GM23338 (cell line): ENCODE results near the gene NUP214. TPM values are rescaled to one million over a fixed set of nuclear protein-coding genes. Genes with fewer than 3 reads are reported as not detected.

Experiments
- ATAC-seq: fragments of 200-7000 bp; cut with Tn5 transposase; 3 replicates; pipeline ENCODE4 v1.9.1; 2020
- DNase-seq: peaks from one replicate; pipeline ENCODE4 v3.0.0-alpha.2; 2015; ENCODE audit warnings: low spot score
- H2AFZ ChIP-seq: fragments of 200-600 bp; sonication (generic); 2 replicates; pipeline ENCODE4 v1.8.0; 2016; ENCODE audit warnings: antibody characterized with exemption, mild to moderate bottlenecking, moderate library complexity
- H3F3A ChIP-seq: fragments of 200-600 bp; sonication (generic); replicated peaks from 2 replicates; pipeline ENCODE4 v1.8.0; 2017; ENCODE audit warnings: antibody characterized with exemption, mixed run types, low read depth
- H3K27ac ChIP-seq: fragments of 200-600 bp; sonication (generic); 2 replicates; pipeline ENCODE4 v1.6.1; 2016; ENCODE audit warnings: low read depth
- H3K27me3 ChIP-seq: fragments of 200-600 bp; sonication (generic); 2 replicates; pipeline ENCODE4 v1.8.0; 2016; ENCODE audit warnings: mild to moderate bottlenecking, mixed run types, moderate library complexity; ENCODE audit not compliant: insufficient read depth
- H3K36me3 ChIP-seq: fragments of 200-600 bp; sonication (generic); 2 replicates; pipeline ENCODE4 v1.8.0; 2016; ENCODE audit warnings: mild to moderate bottlenecking; ENCODE audit not compliant: insufficient read depth
- H3K4me1 ChIP-seq: fragments of 200-600 bp; sonication (generic); 2 replicates; pipeline ENCODE4 v1.8.0; 2016; ENCODE audit warnings: mild to moderate bottlenecking, moderate library complexity; ENCODE audit not compliant: insufficient read depth
- H3K4me2 ChIP-seq: fragments of 200-600 bp; sonication (generic); 2 replicates; pipeline ENCODE4 v1.7.1; 2017; ENCODE audit warnings: mixed run types
- H3K4me3 ChIP-seq: fragments of 200-600 bp; sonication (generic); 2 replicates; pipeline ENCODE4 v1.6.1; 2016; ENCODE audit warnings: mixed run types
- H3K79me2 ChIP-seq: fragments of 200-600 bp; sonication (generic); replicated peaks from 2 replicates; pipeline ENCODE4 v1.8.0; 2017; ENCODE audit warnings: mild to moderate bottlenecking; ENCODE audit not compliant: insufficient read depth
- H3K9me2 ChIP-seq: fragments of 200-600 bp; sonication (generic); 2 replicates; pipeline ENCODE4 v1.8.0; 2017; ENCODE audit not compliant: insufficient read depth
- H4K20me1 ChIP-seq: fragments of 200-600 bp; sonication (generic); replicated peaks from 2 replicates; pipeline ENCODE4 v1.8.0; 2017; ENCODE audit warnings: mild to moderate bottlenecking; ENCODE audit not compliant: insufficient read depth
- H3K27ac Mint-ChIP-seq: 2 replicates; pipeline ENCODE4 v1.8.0; 2020; ENCODE audit warnings: inconsistent platforms, mild to moderate bottlenecking, moderate library complexity, mixed read lengths
- H3K27me3 Mint-ChIP-seq: 3 replicates; pipeline ENCODE4 v1.8.0; 2022; ENCODE audit warnings: low read depth, mild to moderate bottlenecking, moderate library complexity, mixed read lengths, inconsistent platforms; ENCODE audit not compliant: insufficient read depth, poor library complexity
- H3K36me3 Mint-ChIP-seq: 3 replicates; pipeline ENCODE4 v1.8.0; 2021; ENCODE audit warnings: low read depth, mild to moderate bottlenecking, inconsistent platforms, moderate library complexity, mixed read lengths
- H3K4me1 Mint-ChIP-seq: 3 replicates; pipeline ENCODE4 v1.8.0; 2020; ENCODE audit warnings: mild to moderate bottlenecking, inconsistent platforms, mixed read lengths
- H3K4me3 Mint-ChIP-seq: 3 replicates; pipeline ENCODE4 v1.8.0; 2021; ENCODE audit warnings: moderate library complexity, mild to moderate bottlenecking, inconsistent platforms, mixed read lengths
- H3K9me3 Mint-ChIP-seq: 3 replicates; pipeline ENCODE4 v1.8.0; 2020; ENCODE audit warnings: moderate library complexity, mild to moderate bottlenecking, inconsistent platforms, mixed read lengths
- CREB1 ChIP-seq: fragments of 250-450 bp; sonication (Bioruptor Pico); IDR thresholded peaks from 2 replicates; pipeline ENCODE4 v1.5.0; 2020; ENCODE audit warnings: low read depth, mild to moderate bottlenecking, moderate library complexity
- EZH2 ChIP-seq: fragments of 200-600 bp; sonication (generic); IDR thresholded peaks from one replicate; pipeline ENCODE4 v1.8.0; 2017; ENCODE audit warnings: antibody characterized with exemption, mild to moderate bottlenecking, low read depth; ENCODE audit not compliant: unreplicated experiment
- EZH2phosphoT487 ChIP-seq: fragments of 200-600 bp; sonication (generic); IDR thresholded peaks from one replicate; pipeline ENCODE4 v1.8.1; 2018; ENCODE audit warnings: antibody characterized with exemption; ENCODE audit not compliant: unreplicated experiment
- JUNB ChIP-seq: IDR thresholded peaks from one replicate; pipeline ENCODE4 v1.6.1; 2016; ENCODE audit warnings: antibody characterized with exemption; ENCODE audit not compliant: unreplicated experiment
- NANOG ChIP-seq: IDR thresholded peaks from 2 replicates; pipeline ENCODE4 v1.6.1; 2016; ENCODE audit warnings: antibody characterized with exemption, borderline replicate concordance
- POLR2AphosphoS5 ChIP-seq: IDR thresholded peaks from 2 replicates; pipeline ENCODE4 v1.6.1; 2016; ENCODE audit warnings: antibody characterized with exemption, low read depth
- STAT1 ChIP-seq: IDR thresholded peaks from one replicate; pipeline ENCODE4 v1.6.1; 2016; ENCODE audit warnings: antibody characterized with exemption; ENCODE audit not compliant: unreplicated experiment
- ZNF114 ChIP-seq: fragments of 250-450 bp; sonication (Bioruptor Pico); IDR thresholded peaks from 2 replicates; pipeline ENCODE4 v1.5.0; 2020; ENCODE audit warnings: mild to moderate bottlenecking, moderate library complexity
- ZNF331 ChIP-seq: fragments of 250-450 bp; sonication (Bioruptor Pico); IDR thresholded peaks from 2 replicates; pipeline ENCODE4 v1.5.0; 2020; ENCODE audit warnings: low read depth, mild to moderate bottlenecking, moderate library complexity
- polyA plus RNA-seq: library from polyadenylated mRNA; unstranded; fragments of >200 nt; fragmentation: Nextera tagmentation; extraction: Ambion mirVana; gene quantifications from 2 replicates; pipeline ENCODE4 v1.2.1, GENCODE V29; 2016
- total RNA-seq: library from RNA; depleted of rRNA; stranded (reverse); fragments of >200 nt; shearing (Covaris generic); gene quantifications from 2 replicates; pipeline ENCODE4 v1.2.3, GENCODE V29; 2014
- TF ChIP-seq, protein P1 (sequence below): IDR thresholded peaks from 2 replicates; pipeline ENCODE4 v1.6.1; 2016; ENCODE audit warnings: antibody characterized with exemption
- TF ChIP-seq, protein P2 (sequence below): IDR thresholded peaks from one replicate; pipeline ENCODE4 v1.6.1; 2018; ENCODE audit warnings: antibody characterized with exemption; ENCODE audit not compliant: unreplicated experiment
- TF ChIP-seq, protein P3 (sequence below), 2 experiments: fragments of 200-600 bp in 1 of 2; sonication (generic) in 1 of 2; conservative IDR thresholded peaks; 2 replicates each; pipeline versions ENCODE4 v1.5.1 to v1.6.1; 2016 to 2017; ENCODE audit warnings: antibody characterized with exemption in 2 of 2, low read depth in 2 of 2, mild to moderate bottlenecking in 2 of 2, moderate library complexity in 1 of 2
- TF ChIP-seq, protein P4 (sequence below): fragments of 250-450 bp; sonication (Bioruptor Pico); IDR thresholded peaks from 2 replicates; pipeline ENCODE4 v1.5.0; 2020; ENCODE audit warnings: mild to moderate bottlenecking, moderate library complexity

NUP214 gene
- total and polyA plus RNA-seq, 2 experiments from 2014 or later = 36.0 to 57.0 TPM

DNA sequence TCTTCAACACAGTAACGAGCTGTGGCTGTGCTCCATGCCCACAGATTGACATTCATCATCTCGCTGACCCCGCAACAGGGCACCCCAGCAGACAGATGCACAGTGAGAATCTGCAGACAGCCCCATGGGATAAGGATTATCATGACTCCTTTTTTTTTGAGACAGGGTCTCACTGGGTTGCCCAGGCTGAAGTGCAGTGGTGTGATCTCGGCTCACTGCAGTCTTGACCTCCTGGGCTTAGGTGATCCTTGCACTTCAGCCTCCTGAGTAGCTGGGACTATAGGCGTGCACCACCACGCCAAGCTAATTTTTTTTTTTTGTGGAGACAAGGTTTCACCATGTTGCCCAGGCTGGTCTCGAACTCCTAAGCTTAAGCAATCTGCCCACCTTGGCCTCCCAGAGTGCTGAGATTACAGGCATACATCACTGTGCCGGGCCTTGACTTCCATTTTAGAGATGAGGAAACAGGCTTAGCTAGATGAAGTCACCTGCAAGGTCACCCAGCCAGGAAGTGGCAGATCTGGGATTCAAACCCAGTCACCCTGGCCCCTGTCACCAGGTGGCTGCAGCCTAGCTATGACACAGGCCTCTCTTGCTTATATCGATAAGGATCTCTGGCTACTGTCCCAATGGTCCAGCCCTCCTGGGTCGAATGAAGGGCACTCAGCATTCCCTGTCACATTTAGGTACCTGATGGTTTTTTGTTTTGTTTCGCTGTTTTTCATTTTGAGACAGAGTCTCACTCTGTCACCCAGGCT is 24.0 kb upstream of the NUP214 start:
- Mint-ChIP-seq H3K27ac (peak overlapping the region; percentile 84), H3K27me3 (peaks cover 22% of the 10 kb centered on the region), H3K4me1 (peaks cover 70% of the 10 kb centered on the region), H3K4me3 (no peak overlapping the region), H3K36me3 (peaks cover 46% of the 10 kb centered on the region), H3K9me3 (no peaks in the 10 kb centered on the region; the same call in 2 of the 3 replicates)
- H4K20me1 ChIP-seq = no peaks in the 10 kb centered on the region; the same call in 1 of the 2 replicates
- no peak overlapping the region for H3K4me3 ChIP-seq
- H3K4me1 ChIP-seq = peaks cover 60% of the 10 kb centered on the region
- no peak overlapping the region for H2AFZ ChIP-seq
- peaks cover 12% of the 10 kb centered on the region for H3F3A ChIP-seq
- H3K36me3 ChIP-seq = no peaks in the 10 kb centered on the region; the same call in 1 of the 2 replicates
- H3K27ac ChIP-seq = peak overlapping the region; percentile 84; the same call in 1 of the 2 replicates
- no peak for ATAC-seq
- peaks cover 25% of the 10 kb centered on the region for H3K79me2 ChIP-seq
- no peaks in the 10 kb centered on the region for H3K27me3 ChIP-seq
- H3K9me2 ChIP-seq = no peaks in the 10 kb centered on the region
- no peak overlapping the region for H3K4me2 ChIP-seq
- DNase-seq = no peak
- TF ChIP-seq, protein P1, sequence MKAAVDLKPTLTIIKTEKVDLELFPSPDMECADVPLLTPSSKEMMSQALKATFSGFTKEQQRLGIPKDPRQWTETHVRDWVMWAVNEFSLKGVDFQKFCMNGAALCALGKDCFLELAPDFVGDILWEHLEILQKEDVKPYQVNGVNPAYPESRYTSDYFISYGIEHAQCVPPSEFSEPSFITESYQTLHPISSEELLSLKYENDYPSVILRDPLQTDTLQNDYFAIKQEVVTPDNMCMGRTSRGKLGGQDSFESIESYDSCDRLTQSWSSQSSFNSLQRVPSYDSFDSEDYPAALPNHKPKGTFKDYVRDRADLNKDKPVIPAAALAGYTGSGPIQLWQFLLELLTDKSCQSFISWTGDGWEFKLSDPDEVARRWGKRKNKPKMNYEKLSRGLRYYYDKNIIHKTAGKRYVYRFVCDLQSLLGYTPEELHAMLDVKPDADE = no peak
- TF ChIP-seq POLR2AphosphoS5 (no peak), EZH2 (no peak), EZH2phosphoT487 (no peak), ZNF331 (CRISPR knock-in tag) (no peak), ZNF114 (CRISPR knock-in tag) (no peak), CREB1 (CRISPR knock-in tag) (no peak), JUNB (no peak), NANOG (no peak), STAT1 (no peak)
- TF ChIP-seq, protein P2, sequence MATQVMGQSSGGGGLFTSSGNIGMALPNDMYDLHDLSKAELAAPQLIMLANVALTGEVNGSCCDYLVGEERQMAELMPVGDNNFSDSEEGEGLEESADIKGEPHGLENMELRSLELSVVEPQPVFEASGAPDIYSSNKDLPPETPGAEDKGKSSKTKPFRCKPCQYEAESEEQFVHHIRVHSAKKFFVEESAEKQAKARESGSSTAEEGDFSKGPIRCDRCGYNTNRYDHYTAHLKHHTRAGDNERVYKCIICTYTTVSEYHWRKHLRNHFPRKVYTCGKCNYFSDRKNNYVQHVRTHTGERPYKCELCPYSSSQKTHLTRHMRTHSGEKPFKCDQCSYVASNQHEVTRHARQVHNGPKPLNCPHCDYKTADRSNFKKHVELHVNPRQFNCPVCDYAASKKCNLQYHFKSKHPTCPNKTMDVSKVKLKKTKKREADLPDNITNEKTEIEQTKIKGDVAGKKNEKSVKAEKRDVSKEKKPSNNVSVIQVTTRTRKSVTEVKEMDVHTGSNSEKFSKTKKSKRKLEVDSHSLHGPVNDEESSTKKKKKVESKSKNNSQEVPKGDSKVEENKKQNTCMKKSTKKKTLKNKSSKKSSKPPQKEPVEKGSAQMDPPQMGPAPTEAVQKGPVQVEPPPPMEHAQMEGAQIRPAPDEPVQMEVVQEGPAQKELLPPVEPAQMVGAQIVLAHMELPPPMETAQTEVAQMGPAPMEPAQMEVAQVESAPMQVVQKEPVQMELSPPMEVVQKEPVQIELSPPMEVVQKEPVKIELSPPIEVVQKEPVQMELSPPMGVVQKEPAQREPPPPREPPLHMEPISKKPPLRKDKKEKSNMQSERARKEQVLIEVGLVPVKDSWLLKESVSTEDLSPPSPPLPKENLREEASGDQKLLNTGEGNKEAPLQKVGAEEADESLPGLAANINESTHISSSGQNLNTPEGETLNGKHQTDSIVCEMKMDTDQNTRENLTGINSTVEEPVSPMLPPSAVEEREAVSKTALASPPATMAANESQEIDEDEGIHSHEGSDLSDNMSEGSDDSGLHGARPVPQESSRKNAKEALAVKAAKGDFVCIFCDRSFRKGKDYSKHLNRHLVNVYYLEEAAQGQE = no peak
- TF ChIP-seq, protein P3, sequence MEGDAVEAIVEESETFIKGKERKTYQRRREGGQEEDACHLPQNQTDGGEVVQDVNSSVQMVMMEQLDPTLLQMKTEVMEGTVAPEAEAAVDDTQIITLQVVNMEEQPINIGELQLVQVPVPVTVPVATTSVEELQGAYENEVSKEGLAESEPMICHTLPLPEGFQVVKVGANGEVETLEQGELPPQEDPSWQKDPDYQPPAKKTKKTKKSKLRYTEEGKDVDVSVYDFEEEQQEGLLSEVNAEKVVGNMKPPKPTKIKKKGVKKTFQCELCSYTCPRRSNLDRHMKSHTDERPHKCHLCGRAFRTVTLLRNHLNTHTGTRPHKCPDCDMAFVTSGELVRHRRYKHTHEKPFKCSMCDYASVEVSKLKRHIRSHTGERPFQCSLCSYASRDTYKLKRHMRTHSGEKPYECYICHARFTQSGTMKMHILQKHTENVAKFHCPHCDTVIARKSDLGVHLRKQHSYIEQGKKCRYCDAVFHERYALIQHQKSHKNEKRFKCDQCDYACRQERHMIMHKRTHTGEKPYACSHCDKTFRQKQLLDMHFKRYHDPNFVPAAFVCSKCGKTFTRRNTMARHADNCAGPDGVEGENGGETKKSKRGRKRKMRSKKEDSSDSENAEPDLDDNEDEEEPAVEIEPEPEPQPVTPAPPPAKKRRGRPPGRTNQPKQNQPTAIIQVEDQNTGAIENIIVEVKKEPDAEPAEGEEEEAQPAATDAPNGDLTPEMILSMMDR (conservative IDR thresholded peaks at IDR 0.05; ENCODE audit: low read depth in 2 of 2) = no peak
- TF ChIP-seq, protein P4, sequence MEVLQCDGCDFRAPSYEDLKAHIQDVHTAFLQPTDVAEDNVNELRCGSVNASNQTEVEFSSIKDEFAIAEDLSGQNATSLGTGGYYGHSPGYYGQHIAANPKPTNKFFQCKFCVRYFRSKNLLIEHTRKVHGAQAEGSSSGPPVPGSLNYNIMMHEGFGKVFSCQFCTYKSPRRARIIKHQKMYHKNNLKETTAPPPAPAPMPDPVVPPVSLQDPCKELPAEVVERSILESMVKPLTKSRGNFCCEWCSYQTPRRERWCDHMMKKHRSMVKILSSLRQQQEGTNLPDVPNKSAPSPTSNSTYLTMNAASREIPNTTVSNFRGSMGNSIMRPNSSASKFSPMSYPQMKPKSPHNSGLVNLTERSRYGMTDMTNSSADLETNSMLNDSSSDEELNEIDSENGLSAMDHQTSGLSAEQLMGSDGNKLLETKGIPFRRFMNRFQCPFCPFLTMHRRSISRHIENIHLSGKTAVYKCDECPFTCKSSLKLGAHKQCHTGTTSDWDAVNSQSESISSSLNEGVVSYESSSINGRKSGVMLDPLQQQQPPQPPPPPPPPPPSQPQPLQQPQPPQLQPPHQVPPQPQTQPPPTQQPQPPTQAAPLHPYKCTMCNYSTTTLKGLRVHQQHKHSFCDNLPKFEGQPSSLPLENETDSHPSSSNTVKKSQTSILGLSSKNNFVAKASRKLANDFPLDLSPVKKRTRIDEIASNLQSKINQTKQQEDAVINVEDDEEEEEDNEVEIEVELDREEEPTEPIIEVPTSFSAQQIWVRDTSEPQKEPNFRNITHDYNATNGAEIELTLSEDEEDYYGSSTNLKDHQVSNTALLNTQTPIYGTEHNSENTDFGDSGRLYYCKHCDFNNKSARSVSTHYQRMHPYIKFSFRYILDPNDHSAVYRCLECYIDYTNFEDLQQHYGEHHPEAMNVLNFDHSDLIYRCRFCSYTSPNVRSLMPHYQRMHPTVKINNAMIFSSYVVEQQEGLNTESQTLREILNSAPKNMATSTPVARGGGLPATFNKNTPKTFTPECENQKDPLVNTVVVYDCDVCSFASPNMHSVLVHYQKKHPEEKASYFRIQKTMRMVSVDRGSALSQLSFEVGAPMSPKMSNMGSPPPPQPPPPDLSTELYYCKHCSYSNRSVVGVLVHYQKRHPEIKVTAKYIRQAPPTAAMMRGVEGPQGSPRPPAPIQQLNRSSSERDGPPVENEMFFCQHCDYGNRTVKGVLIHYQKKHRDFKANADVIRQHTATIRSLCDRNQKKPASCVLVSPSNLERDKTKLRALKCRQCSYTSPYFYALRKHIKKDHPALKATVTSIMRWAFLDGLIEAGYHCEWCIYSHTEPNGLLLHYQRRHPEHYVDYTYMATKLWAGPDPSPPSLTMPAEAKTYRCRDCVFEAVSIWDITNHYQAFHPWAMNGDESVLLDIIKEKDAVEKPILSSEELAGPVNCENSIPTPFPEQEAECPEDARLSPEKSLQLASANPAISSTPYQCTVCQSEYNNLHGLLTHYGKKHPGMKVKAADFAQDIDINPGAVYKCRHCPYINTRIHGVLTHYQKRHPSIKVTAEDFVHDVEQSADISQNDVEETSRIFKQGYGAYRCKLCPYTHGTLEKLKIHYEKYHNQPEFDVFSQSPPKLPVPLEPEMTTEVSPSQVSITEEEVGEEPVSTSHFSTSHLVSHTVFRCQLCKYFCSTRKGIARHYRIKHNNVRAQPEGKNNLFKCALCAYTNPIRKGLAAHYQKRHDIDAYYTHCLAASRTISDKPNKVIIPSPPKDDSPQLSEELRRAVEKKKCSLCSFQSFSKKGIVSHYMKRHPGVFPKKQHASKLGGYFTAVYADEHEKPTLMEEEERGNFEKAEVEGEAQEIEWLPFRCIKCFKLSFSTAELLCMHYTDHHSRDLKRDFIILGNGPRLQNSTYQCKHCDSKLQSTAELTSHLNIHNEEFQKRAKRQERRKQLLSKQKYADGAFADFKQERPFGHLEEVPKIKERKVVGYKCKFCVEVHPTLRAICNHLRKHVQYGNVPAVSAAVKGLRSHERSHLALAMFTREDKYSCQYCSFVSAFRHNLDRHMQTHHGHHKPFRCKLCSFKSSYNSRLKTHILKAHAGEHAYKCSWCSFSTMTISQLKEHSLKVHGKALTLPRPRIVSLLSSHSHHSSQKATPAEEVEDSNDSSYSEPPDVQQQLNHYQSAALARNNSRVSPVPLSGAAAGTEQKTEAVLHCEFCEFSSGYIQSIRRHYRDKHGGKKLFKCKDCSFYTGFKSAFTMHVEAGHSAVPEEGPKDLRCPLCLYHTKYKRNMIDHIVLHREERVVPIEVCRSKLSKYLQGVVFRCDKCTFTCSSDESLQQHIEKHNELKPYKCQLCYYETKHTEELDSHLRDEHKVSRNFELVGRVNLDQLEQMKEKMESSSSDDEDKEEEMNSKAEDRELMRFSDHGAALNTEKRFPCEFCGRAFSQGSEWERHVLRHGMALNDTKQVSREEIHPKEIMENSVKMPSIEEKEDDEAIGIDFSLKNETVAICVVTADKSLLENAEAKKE (CRISPR knock-in tag) = no peak
